SK-N-SH treated with all-trans-retinoic acid at 6 μM for 48 hours (cell line): Measurements from ENCODE around the gene KLF11.

Source experiments
- ESRRG ChIP-seq: fragments of 250-450 bp; sonication (Bioruptor Pico); IDR thresholded peaks from 2 replicates; pipeline ENCODE4 v1.6.1; 2021; ENCODE audit warnings: mild to moderate bottlenecking
- OSR1 ChIP-seq: fragments of 250-450 bp; sonication (Bioruptor Pico); IDR thresholded peaks from 2 replicates; pipeline ENCODE4 v1.8.0; 2022; ENCODE audit warnings: moderate library complexity, mild to moderate bottlenecking, inconsistent platforms
- PPARA ChIP-seq: fragments of 250-450 bp; sonication (Bioruptor Pico); IDR thresholded peaks from 2 replicates; pipeline ENCODE4 v1.5.0; 2020; ENCODE audit warnings: mild to moderate bottlenecking, borderline replicate concordance
- RARB ChIP-seq: fragments of 250-450 bp; sonication (Bioruptor Pico); IDR thresholded peaks from 2 replicates; pipeline ENCODE4 v1.8.0; 2021; ENCODE audit warnings: mild to moderate bottlenecking, moderate library complexity
- TOX ChIP-seq: fragments of 250-450 bp; sonication (Bioruptor Pico); IDR thresholded peaks from 2 replicates; pipeline ENCODE4 v1.8.0; 2021; ENCODE audit warnings: mild to moderate bottlenecking, moderate library complexity, borderline replicate concordance
- ZC3H10 ChIP-seq: fragments of 250-450 bp; sonication (Bioruptor Pico); IDR thresholded peaks from 2 replicates; pipeline ENCODE4 v1.5.1; 2021; ENCODE audit warnings: mild to moderate bottlenecking, moderate library complexity
- TF ChIP-seq, protein P1 (sequence below): fragments of 250-450 bp; sonication (Bioruptor Pico); IDR thresholded peaks from 2 replicates; pipeline ENCODE4 v1.8.0; 2020; ENCODE audit warnings: mild to moderate bottlenecking, moderate library complexity, borderline replicate concordance

DNA sequence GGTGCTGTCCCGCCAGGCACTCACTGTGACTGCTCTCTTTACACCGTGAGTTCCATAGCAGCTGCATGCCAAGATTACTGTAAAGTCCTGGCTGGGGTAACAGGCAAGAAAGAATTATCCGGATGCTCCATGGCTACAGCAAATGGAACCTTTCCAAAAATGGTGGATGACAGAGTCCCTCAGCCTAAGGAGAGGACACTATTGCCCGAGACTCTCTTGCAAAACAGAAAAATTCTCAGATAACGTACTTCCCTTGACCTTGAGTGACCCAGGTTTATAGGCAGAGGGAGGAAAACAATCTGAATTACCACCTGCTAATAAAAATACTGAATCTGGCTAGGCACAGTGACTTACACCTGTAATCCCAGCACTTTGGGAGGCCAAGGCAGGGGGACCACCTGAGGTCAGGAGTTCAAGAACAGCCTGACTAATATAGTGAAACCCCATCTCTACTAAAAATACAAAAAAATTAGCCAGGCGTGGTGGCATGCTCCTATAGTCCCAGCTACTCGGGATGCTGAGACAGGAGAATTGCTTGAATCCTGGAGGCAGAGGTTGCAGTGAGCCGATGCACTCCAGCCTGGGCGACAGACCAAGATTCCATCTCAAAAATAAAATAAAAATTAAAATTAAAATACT lies 32.3 kb downstream of the KLF11 start:
- TF ChIP-seq PPARA (CRISPR knock-in tag): no peak
- no peak for TF ChIP-seq OSR1 (CRISPR knock-in tag)
- no peak for TF ChIP-seq ESRRG (CRISPR knock-in tag)
- TF ChIP-seq ZC3H10 (CRISPR knock-in tag): no peak
- TF ChIP-seq, protein P1, sequence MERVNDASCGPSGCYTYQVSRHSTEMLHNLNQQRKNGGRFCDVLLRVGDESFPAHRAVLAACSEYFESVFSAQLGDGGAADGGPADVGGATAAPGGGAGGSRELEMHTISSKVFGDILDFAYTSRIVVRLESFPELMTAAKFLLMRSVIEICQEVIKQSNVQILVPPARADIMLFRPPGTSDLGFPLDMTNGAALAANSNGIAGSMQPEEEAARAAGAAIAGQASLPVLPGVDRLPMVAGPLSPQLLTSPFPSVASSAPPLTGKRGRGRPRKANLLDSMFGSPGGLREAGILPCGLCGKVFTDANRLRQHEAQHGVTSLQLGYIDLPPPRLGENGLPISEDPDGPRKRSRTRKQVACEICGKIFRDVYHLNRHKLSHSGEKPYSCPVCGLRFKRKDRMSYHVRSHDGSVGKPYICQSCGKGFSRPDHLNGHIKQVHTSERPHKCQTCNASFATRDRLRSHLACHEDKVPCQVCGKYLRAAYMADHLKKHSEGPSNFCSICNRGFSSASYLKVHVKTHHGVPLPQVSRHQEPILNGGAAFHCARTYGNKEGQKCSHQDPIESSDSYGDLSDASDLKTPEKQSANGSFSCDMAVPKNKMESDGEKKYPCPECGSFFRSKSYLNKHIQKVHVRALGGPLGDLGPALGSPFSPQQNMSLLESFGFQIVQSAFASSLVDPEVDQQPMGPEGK (CRISPR knock-in tag): no peak
- no peak for TF ChIP-seq TOX
- no peak for TF ChIP-seq RARB (CRISPR knock-in tag)
